Ectodermal cell (in vitro differentiated cells): ENCODE results near the gene FLVCR2.

Experiments
- H3K27ac ChIP-seq: 2 replicates; pipeline ENCODE4 v1.7.0; 2013; ENCODE audit warnings: mild to moderate bottlenecking, low read depth, low read length; ENCODE audit not compliant: insufficient read depth, poor library complexity, severe bottlenecking
- H3K27me3 ChIP-seq: 2 replicates; pipeline ENCODE4 v1.7.0; 2013; ENCODE audit warnings: mild to moderate bottlenecking, low read length; ENCODE audit not compliant: insufficient read depth, control insufficient read depth, poor library complexity, severe bottlenecking
- H3K36me3 ChIP-seq: one replicate; pipeline ENCODE4 v1.7.0; 2013; ENCODE audit warnings: low read length; ENCODE audit not compliant: control insufficient read depth, insufficient read depth
- H3K4me1 ChIP-seq: one replicate; pipeline ENCODE4 v1.7.0; 2013; ENCODE audit warnings: low read length; ENCODE audit not compliant: control insufficient read depth, insufficient read depth
- H3K4me3 ChIP-seq: 2 replicates; pipeline ENCODE4 v1.7.0; 2013; ENCODE audit warnings: low read depth, low read length, control low read depth; ENCODE audit not compliant: insufficient read depth
- H3K9me3 ChIP-seq: 2 replicates; pipeline ENCODE4 v1.7.0; 2013; ENCODE audit warnings: mild to moderate bottlenecking, low read length, moderate library complexity; ENCODE audit not compliant: control insufficient read depth
- WGBS, 2 experiments: methylation state at CpG; one replicate each; pipeline ENCODE4 v1.1.7; 2013; ENCODE audit warnings: missing lambda C conversion rate in 2 of 2; 5-methylcytosine and 5-hydroxymethylcytosine counted together

FLVCR2 gene

DNA sequence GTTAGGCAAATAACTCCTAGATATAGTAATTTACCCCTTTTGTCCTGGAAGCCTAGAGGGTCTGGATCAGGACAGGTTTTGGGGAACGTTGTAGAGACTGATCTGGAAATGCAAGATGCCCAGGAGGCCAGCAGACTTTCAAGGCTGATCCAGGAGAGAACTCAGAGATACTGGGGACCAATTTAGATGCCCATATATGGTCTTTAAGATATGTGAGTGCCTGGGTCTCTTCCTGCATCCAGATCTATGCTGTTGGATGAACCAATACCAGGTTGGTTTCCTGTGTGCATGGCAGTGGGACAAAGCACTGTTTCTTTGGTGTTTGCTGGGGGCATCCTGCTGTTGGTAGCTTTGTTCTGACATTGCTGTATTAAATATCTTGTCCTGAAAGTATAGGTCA lies 76.8 kb downstream of the FLVCR2 start:
- H3K9me3 ChIP-seq, result no peaks in the 10 kb centered on the region
- no peak overlapping the region for H3K4me3 ChIP-seq
- H3K36me3 ChIP-seq, result peaks cover 23% of the 10 kb centered on the region
- H3K27me3 ChIP-seq, result no peaks in the 10 kb centered on the region
- peaks cover 3% of the 10 kb centered on the region for H3K4me1 ChIP-seq
- WGBS, 2 experiments, result 43 to 55% methylated on average over 1 of the region's 1 CpG
- no peak overlapping the region for H3K27ac ChIP-seq

- WGBS, 2 experiments, result 85 to 94% methylated on average over 4 of the region's 4 CpGs
- H3K4me3 ChIP-seq, result no peak overlapping the region
- no peaks in the 10 kb centered on the region for H3K9me3 ChIP-seq
- peaks cover 4% of the 10 kb centered on the region for H3K36me3 ChIP-seq
- H3K4me1 ChIP-seq, result peaks cover 3% of the 10 kb centered on the region
- no peaks in the 10 kb centered on the region for H3K27me3 ChIP-seq
- no peak overlapping the region for H3K27ac ChIP-seq
These were observed 78.9 kb downstream of the FLVCR2 start for GRCh38 chr14:75657331-75657730.

DNA sequence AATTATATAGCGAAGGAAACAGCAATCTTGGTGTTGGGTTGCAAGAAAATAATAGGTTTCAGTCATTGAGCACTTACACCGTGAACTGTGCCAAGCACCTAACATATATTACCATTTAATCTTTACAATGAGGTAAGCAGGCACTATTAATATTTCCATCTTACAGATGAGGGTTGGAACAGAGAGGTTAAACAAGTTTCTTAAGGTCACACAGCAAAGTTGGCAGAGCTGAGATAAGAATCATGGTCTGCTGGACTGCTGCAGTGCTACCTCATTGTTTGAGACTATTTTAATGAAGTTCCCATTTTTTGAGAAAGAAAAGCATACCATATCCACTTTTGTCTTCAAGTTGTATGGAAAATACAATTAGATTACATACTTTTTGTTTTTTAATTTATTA lies 80.5 kb downstream of the FLVCR2 start:
- Histone ChIP-seq H3K9me3 (no peaks in the 10 kb centered on the region), H3K27me3 (no peaks in the 10 kb centered on the region), H3K36me3 (peaks cover 9% of the 10 kb centered on the region), H3K4me3 (no peak overlapping the region), H3K27ac (no peak overlapping the region), H3K4me1 (peaks cover 3% of the 10 kb centered on the region)
- 94 to 100% methylated on average over 2 of the region's 2 CpGs for WGBS, 2 experiments

DNA sequence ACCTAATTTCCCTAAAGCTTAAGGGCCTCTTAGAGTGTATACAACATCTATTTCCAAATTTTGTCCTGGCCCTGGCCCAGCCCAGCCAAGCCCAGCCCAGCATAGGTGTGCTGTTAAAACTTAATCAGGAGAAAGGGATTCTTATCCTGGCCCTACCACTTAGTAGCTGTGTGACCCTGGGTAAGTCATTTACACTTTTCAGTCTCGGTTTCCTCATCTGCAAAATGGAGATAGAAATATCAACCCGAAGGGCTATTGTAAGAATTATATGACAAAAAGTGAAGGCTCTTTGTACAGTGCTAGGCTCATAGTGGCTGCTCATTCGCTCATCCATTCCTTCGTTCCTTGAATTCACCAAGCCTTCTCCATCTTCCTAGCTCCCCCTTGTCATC lies 81.8 kb downstream of the FLVCR2 start:
- H3K27ac ChIP-seq, result no peak overlapping the region

DNA sequence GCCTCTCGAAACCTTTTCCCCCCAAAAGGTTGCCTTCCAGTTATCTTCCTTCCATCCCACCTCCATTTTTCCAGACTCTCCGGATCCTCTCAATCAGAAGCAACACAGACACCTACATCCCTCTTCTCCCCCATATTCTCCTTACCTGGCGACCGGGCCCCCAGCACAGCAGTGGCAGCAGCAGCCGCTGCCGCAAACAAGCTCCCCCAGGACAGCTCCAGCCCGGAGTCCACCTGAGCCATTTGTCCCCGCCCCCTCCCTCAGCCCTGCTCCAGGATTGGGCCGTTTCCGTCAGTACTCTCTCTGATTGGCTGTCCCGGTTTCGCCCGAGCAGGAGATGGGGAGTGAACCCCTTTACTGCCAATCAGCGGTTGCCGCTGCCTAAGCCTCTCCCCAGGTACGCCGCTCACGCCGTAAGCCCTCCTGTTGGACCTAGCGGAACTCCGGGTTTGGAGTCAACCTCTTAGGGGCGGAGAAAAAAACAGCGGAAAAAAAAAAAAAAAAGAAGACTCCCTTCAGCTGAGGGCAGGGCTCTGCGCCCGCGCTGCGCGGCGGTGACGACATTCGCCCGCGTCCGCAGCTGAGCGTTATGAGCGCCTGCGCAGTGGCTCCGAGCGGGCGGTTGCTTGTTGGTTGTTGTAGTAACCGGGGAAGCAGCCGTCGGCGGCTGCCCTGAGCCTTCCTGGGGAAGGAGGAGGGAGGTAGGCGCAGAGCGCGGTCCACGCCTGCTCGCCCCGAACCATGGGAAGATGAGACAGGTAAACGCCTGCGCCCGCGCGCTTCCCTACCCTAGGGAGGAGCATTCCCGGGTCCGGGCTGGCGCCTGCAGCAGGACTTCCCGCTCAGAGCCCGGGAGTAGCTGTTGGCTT lies 82.4 kb downstream of the FLVCR2 start, which contains the start of the genes ERG28 and TTLL5:
ERG28 (minus strand) TSS at position 247 of the 869 bp plus-strand sequence. CDS start 3,374 bp downstream, outside the sequence.
TTLL5 (plus strand) TSS at position 617 of the 869 bp plus-strand sequence. CDS start 1,904 bp downstream, outside the sequence.
- Histone ChIP-seq H3K27ac (peak within 1 kb of the TSS; percentile 84), H3K4me1 (peaks cover 3% of the 10 kb centered on the region), H3K36me3 (peaks cover 8% of the 10 kb centered on the region), H3K4me3 (peak within 1 kb of the TSS; percentile 54), H3K9me3 (no peaks in the 10 kb centered on the region), H3K27me3 (no peaks in the 10 kb centered on the region)
- 0 to 1% methylated on average over 60 of the region's 60 CpGs for WGBS, 2 experiments

More for the DNA sequence above, 81.8 kb downstream of the FLVCR2 start:
- peak overlapping the region; percentile 54 for H3K4me3 ChIP-seq
- peaks cover 3% of the 10 kb centered on the region for H3K4me1 ChIP-seq
- no peaks in the 10 kb centered on the region for H3K9me3 ChIP-seq
- WGBS, 2 experiments, result 24 to 26% methylated on average over 4 of the region's 4 CpGs
- no peaks in the 10 kb centered on the region for H3K27me3 ChIP-seq
- H3K36me3 ChIP-seq, result peaks cover 8% of the 10 kb centered on the region

- Histone ChIP-seq H3K9me3 (no peaks in the 10 kb centered on the region), H3K36me3 (peaks cover 8% of the 10 kb centered on the region), H3K27me3 (no peaks in the 10 kb centered on the region), H3K4me3 (peak overlapping the region; percentile 54), H3K27ac (peak overlapping the region; percentile 84), H3K4me1 (peaks cover 3% of the 10 kb centered on the region)
- WGBS, 2 experiments, result 0% methylated on average over 18 of the region's 18 CpGs
These were observed 83.0 kb downstream of the FLVCR2 start for GRCh38 chr14:75661499-75661814.

DNA sequence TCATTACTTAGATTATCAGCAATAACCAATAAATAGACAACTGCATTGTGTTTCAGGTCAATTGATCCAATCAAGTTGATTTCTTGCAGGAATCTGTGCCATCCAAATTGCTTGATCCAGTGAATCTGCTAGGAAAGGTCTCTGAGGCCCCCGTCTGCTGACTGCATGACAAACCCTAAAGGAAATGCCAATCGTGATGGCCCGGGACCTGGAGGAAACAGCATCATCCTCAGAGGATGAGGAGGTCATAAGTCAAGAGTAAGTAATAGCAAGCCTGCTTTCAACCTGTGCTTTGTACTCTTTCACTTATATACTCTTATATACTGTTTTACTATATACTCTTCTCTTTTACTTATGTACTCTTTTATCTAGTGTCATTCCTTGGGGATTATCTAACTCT lies 84.5 kb downstream of the FLVCR2 start:
- H3K27me3 ChIP-seq, result no peaks in the 10 kb centered on the region
- no peaks in the 10 kb centered on the region for H3K9me3 ChIP-seq
- no peak overlapping the region for H3K27ac ChIP-seq
- peaks cover 8% of the 10 kb centered on the region for H3K36me3 ChIP-seq
- peaks cover 3% of the 10 kb centered on the region for H3K4me1 ChIP-seq
- no peak overlapping the region for H3K4me3 ChIP-seq
- 88 to 94% methylated on average over 3 of the region's 3 CpGs for WGBS, 2 experiments

DNA sequence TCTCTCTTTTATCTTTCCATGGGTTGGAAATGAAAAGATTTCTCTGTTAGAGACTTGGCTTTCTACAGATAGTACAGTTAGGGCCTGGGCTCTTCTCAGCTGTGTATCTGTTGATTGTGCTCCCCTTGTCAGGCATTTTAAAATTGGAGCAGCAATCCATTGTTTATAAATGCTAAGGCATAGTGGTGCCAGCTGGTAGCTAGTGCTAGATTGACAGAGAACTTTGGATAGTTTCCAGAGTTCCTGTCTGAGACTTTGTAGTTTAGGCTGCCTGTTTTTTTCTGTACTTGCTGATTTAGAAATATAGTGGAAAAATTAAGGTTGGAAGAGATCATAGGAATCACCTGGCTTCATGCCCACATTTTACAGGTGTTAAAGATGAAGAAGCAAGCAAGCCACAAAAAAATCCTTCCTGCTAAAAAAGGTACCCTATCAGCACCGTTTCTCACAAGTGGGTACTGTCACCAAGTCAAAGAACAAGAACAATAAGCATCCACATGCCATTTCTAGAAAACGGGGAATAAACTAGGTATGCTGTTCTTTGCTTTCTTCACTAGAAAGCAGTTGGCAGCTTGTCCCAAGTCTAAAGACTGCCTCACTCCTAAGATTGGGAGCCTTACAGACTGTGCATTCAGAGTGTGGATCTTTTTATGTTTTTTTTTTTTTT lies 88.8 kb downstream of the FLVCR2 start:
- no peaks in the 10 kb centered on the region for H3K27me3 ChIP-seq
- no peaks in the 10 kb centered on the region for H3K4me1 ChIP-seq
- H3K27ac ChIP-seq, result no peak overlapping the region
- H3K9me3 ChIP-seq, result no peaks in the 10 kb centered on the region
- 92% methylated on average over 2 of the region's 2 CpGs for WGBS, 2 experiments
- no peak overlapping the region for H3K4me3 ChIP-seq
- peaks cover 15% of the 10 kb centered on the region for H3K36me3 ChIP-seq

DNA sequence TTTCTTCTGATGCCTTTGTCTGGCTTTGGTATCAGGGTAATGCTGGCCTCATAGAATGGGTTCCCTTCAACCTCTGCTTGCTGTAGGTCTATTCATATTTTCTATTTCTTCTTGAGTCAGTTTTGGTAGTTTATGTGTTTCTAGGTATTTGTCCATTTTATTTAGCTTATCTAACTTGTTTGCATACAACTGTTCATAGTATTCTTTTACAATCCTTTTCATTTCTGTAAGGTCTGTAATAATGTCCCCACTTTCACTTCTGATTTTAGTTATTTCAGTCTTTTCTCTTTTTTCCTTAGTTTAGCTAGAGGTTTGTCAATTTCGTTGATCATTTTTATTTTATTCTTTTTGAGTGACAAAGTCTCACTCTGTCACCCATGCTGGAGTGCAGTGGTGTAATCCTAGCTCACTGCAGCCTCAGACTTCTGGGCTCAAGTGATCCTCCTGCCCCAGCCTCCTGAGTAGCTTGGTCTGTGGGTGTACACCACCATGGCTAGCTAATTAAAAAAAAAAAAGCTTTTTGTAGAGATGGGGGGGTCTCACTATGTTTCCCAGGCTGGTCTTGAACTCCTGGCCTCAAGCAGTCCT lies 94.3 kb downstream of the FLVCR2 start:
- Histone ChIP-seq H3K4me1 (no peaks in the 10 kb centered on the region), H3K36me3 (peaks cover 6% of the 10 kb centered on the region), H3K27me3 (no peaks in the 10 kb centered on the region), H3K27ac (no peak overlapping the region), H3K9me3 (no peaks in the 10 kb centered on the region), H3K4me3 (no peak overlapping the region)
- WGBS, 2 experiments, result 94 to 100% methylated on average over 1 of the region's 1 CpG
